Activated CD4-positive, CD25-positive, alpha-beta regulatory T cell (primary cell): ENCODE data around the gene STK32B.

Experiments
- DNase-seq, 4 experiments: peaks; one replicate each; lab custom pipeline; 2025; lab: John Stamatoyannopoulos, UW

The STK32B gene

DNA sequence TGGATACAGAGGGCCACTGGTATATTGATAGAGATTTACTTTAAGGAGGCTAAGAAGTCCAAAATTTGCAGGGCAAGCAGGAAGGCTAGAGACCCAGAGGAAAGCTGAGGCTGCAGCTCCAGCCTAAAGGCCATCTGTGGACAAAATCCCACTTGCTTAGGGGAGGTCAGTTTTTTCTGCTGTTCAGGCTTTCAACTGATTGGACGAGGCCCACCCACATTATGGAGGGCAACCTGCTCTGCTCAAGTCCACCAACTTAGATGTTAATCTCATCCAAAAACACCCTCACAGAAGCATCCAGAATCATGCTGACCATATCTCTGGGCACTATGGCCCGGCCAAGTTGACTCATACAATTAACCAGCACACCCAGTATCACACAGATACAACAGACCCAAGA is 480.8 kb downstream of the STK32B start:
- DNase-seq = no peak

- DNase-seq = no peak
Measured at GRCh38 chr4:5539584-5539983, 488.3 kb downstream of the STK32B start.

- DNase-seq = no peak
Measured at GRCh38 chr4:5541169-5541568, 489.9 kb downstream of the STK32B start.

DNA sequence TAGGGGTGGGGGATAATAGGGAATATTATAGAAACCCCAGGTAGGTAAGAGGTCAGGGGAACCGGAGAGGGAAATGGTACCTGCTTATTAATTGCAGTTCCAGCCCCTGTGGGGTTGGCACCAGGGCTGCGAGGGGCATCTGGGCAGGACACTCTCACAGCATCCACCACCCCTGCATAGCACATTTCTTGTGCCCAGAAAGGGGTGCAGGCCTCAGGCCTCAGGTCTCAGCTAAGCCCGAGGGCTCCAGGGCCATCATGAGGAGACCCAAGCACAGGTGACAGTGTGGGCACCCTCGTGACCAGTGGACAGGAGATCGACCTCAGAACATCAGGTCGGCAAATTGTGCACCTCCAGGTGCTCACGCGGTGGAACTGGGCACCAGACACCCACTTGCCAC is 492.4 kb downstream of the STK32B start:
- DNase-seq = no peak

GRCh38 chr4:5544762-5545161 is 493.5 kb downstream of the STK32B start:
- DNase-seq = no peak

DNA sequence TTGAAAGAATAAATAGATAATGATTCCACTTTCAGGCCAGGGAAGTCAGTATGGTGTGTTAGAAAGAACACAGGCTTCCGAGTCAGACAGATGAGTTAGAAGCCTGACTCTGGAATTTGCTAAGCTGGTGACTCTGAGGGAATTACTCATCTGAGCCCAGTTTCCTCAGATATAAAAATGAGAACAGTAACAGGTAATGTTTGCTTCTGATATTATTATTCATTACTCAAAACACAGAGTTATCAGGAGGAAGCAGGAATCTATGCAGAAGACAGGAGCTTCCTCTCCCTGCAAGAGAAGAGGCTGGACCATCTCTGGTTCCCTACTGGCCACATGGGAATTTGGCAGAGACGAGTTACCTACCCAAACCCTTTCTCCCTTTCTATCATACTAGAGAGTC is 494.0 kb downstream of the STK32B start:
- no peak for DNase-seq

GRCh38 chr4:5547651-5548249 is 496.5 kb downstream of the STK32B start:
- DNase-seq = no peak
